ENCODE data around the gene MRPL12. TPM values are rescaled to one million over a fixed set of nuclear protein-coding genes. Genes with fewer than 3 reads are reported as not detected.

Gene MRPL12
- total and polyA plus RNA-seq, 9 of the 15 experiments (the other 6 are each of a cell fraction or from before 2014, with no cell fraction given): 0.94 to 338 (median 100) TPM

GRCh38 chr17:81665205-81666091 is 37.7 kb upstream of the MRPL12 start (continued):
- TF ChIP-seq ZFX (CRISPR knock-in tag; IDR thresholded peaks at IDR 0.05) (peak; percentile 63; the same call in 1 of the 2 replicates), NELFE (IDR thresholded peaks at IDR 0.05; ENCODE audit: insufficient read depth, insufficient read length) (no peak), CBFA2T3 (IDR thresholded peaks at IDR 0.05) (no peak), ARID1B (IDR thresholded peaks at IDR 0.05) (no peak), HDAC1 (IDR thresholded peaks at IDR 0.05) (peak in 1 of 2 experiments; percentile 10; a peak in 1 of 4 replicates), ZNF551 (CRISPR knock-in tag; IDR thresholded peaks at IDR 0.05) (no peak), ZNF175 (CRISPR knock-in tag; IDR thresholded peaks at IDR 0.05; ENCODE audit: low read depth) (peak; percentile 94), TCF3 (CRISPR knock-in tag; IDR thresholded peaks at IDR 0.05) (no peak), CCAR2 (IDR thresholded peaks at IDR 0.05; ENCODE audit: low read depth, low read length) (no peak), NCOA6 (IDR thresholded peaks at IDR 0.05) (no peak), STAT6 (CRISPR knock-in tag; IDR thresholded peaks at IDR 0.05) (no peak), ZNF140 (CRISPR knock-in tag; IDR thresholded peaks at IDR 0.05) (0 out of 2 replicates have a peak, but pooled peaks have one; percentile 20), FOXJ3 (CRISPR knock-in tag; IDR thresholded peaks at IDR 0.05) (no peak), KDM4B (IDR thresholded peaks at IDR 0.05; ENCODE audit: borderline replicate concordance in 2 of 2, low read depth in 1 of 2) (no peak)
